Left renal cortex interstitium (tissue), 4 donors: ENCODE data around the gene LINC00632. TPM values are rescaled to one million over a fixed set of nuclear protein-coding genes. Genes with fewer than 3 reads are reported as not detected.

Source experiments
- DNase-seq, 4 donors: peaks; one replicate each; pipeline ENCODE4 v3.0.0-alpha.2; 2013; ENCODE audit warnings: low read depth in 4 of 4, low spot score in 2 of 4, missing footprints in 1 of 4
- polyA plus RNA-seq, 4 donors: library from polyadenylated mRNA; unstranded; fragments of 120-200 nt; gene quantifications; one replicate each; pipeline ENCODE4 v1.2.1, GENCODE V29; 2013; ENCODE audit not compliant: insufficient read length in 4 of 4

Gene LINC00632
- polyA plus RNA-seq, 4 donors, result 3.1 to 14.4 (median 9.8) TPM

GRCh38 chrX:140764401-140764919 lies 54.9 kb downstream of the LINC00632 start:
- DNase-seq, result no peak

- no peak for DNase-seq
Measured at GRCh38 chrX:140765043-140765784, 55.7 kb downstream of the LINC00632 start.

- peak in 1 of 4 donors; percentile 29 for DNase-seq
Measured at GRCh38 chrX:140766024-140766611, 56.6 kb downstream of the LINC00632 start.

- DNase-seq, result no peak
Measured at GRCh38 chrX:140767646-140768045, 58.1 kb downstream of the LINC00632 start.

GRCh38 chrX:140775211-140775610 lies 65.7 kb downstream of the LINC00632 start:
- no peak for DNase-seq

- DNase-seq, result no peak
Measured at GRCh38 chrX:140776320-140776719, 66.8 kb downstream of the LINC00632 start.

GRCh38 chrX:140794642-140795041 lies 85.1 kb downstream of the LINC00632 start:
- DNase-seq, result no peak

- no peak for DNase-seq
Measured at GRCh38 chrX:140799216-140799615, 89.7 kb downstream of the LINC00632 start.

GRCh38 chrX:140804292-140804691 lies 94.7 kb downstream of the LINC00632 start:
- no peak for DNase-seq

GRCh38 chrX:140815868-140816267 lies 106.3 kb downstream of the LINC00632 start:
- DNase-seq, result no peak

GRCh38 chrX:140817943-140818342 lies 108.4 kb downstream of the LINC00632 start:
- DNase-seq, result peak in 1 of 4 donors; percentile 3

GRCh38 chrX:140821280-140821679 lies 111.7 kb downstream of the LINC00632 start:
- no peak for DNase-seq

GRCh38 chrX:140822184-140822583 lies 112.6 kb downstream of the LINC00632 start:
- DNase-seq, result no peak

- no peak for DNase-seq
Measured at GRCh38 chrX:140822861-140823260, 113.3 kb downstream of the LINC00632 start.

GRCh38 chrX:140836874-140837273 lies 127.3 kb downstream of the LINC00632 start:
- DNase-seq, result no peak

Other genes with a start within 250 kb of the LINC00632 start
- gene SOX3, start 204.7 kb upstream of the LINC00632 start, polyA plus RNA-seq, result not detected